BLaER1 treated with 17β-estradiol and CSF1 and Interleukin-3, amounts not matched to agents 10 nM and 100 nM (cell line): Measurements from ENCODE around the gene METTL24.

Experiments
- H3K27ac ChIP-seq, 11 experiments: shearing (Covaris generic); formaldehyde crosslinking; 2 replicates each; pipeline ENCODE4 v1.8.1; 2022
- H3K27me3 ChIP-seq, 11 experiments: shearing (Covaris generic); formaldehyde crosslinking; 2 replicates each; pipeline ENCODE4 v1.8.1; 2022
- H3K36me3 ChIP-seq, 11 experiments: shearing (Covaris generic); formaldehyde crosslinking; 2 replicates each; pipeline ENCODE4 v1.8.1; 2022
- H3K4me1 ChIP-seq, 10 experiments: shearing (Covaris generic); formaldehyde crosslinking; 2 replicates each; pipeline ENCODE4 v1.8.1; 2022
- H3K4me2 ChIP-seq, 11 experiments: shearing (Covaris generic); formaldehyde crosslinking; 2 replicates each; pipeline ENCODE4 v1.8.1; 2022
- H3K4me3 ChIP-seq, 10 experiments: shearing (Covaris generic); formaldehyde crosslinking; 2 replicates each; pipeline ENCODE4 v1.8.1; 2022
- H3K9ac ChIP-seq, 11 experiments: shearing (Covaris generic); formaldehyde crosslinking; 2 replicates each; pipeline ENCODE4 v1.8.1; 2022
- H3K9me3 ChIP-seq, 11 experiments: shearing (Covaris generic); formaldehyde crosslinking; replicated peaks in 1 of 11; 2 replicates each; pipeline ENCODE4 v1.8.1; 2022
- H4K20me1 ChIP-seq, 11 experiments: shearing (Covaris generic); formaldehyde crosslinking; 2 replicates each; pipeline ENCODE4 v1.8.1; 2022
- Cebpa-rat ChIP-seq, 11 experiments: shearing (Covaris generic); IDR thresholded peaks; 2 replicates each; pipeline ENCODE4 v1.8.1; 2022

Gene METTL24

GRCh38 chr6:110334423-110335180, 23.5 kb downstream of the METTL24 start:
- no peaks in the 10 kb centered on the region for H4K20me1 ChIP-seq
- H3K27ac ChIP-seq, result no peak overlapping the region
- H3K4me3 ChIP-seq, result no peak overlapping the region
- no peak for TF ChIP-seq Cebpa-rat (IDR thresholded peaks at IDR 0.05)
- H3K36me3 ChIP-seq, result no peaks in the 10 kb centered on the region
- no peak overlapping the region for H3K9ac ChIP-seq
- H3K9me3 ChIP-seq, result no peaks in the 10 kb centered on the region
- H3K4me1 ChIP-seq, result no peaks in the 10 kb centered on the region
- H3K27me3 ChIP-seq, result no peaks in the 10 kb centered on the region
- no peak overlapping the region for H3K4me2 ChIP-seq

- H3K4me2 ChIP-seq, result no peak overlapping the region
- H3K27ac ChIP-seq, result no peak overlapping the region
- H3K9me3 ChIP-seq, result no peaks in the 10 kb centered on the region
- H3K27me3 ChIP-seq, result no peaks in the 10 kb centered on the region
- H3K4me1 ChIP-seq, result no peaks in the 10 kb centered on the region
- H4K20me1 ChIP-seq, result no peaks in the 10 kb centered on the region
- H3K9ac ChIP-seq, result no peak overlapping the region
- TF ChIP-seq Cebpa-rat (IDR thresholded peaks at IDR 0.05), result no peak
- no peaks in the 10 kb centered on the region for H3K36me3 ChIP-seq
- H3K4me3 ChIP-seq, result no peak overlapping the region
These were observed 25.9 kb downstream of the METTL24 start for GRCh38 chr6:110332281-110332680.

GRCh38 chr6:110331816-110332215, 26.3 kb downstream of the METTL24 start:
- no peak for TF ChIP-seq Cebpa-rat (IDR thresholded peaks at IDR 0.05)
- H3K27me3 ChIP-seq, result no peaks in the 10 kb centered on the region
- no peaks in the 10 kb centered on the region for H3K9me3 ChIP-seq
- H3K4me2 ChIP-seq, result no peak overlapping the region
- H3K36me3 ChIP-seq, result no peaks in the 10 kb centered on the region
- no peaks in the 10 kb centered on the region for H3K4me1 ChIP-seq
- no peak overlapping the region for H3K4me3 ChIP-seq
- H3K27ac ChIP-seq, result no peak overlapping the region
- no peak overlapping the region for H3K9ac ChIP-seq
- H4K20me1 ChIP-seq, result no peaks in the 10 kb centered on the region

- Histone ChIP-seq H3K36me3 (no peaks in the 10 kb centered on the region), H3K4me1 (no peaks in the 10 kb centered on the region), H3K27ac (no peak overlapping the region), H3K27me3 (no peaks in the 10 kb centered on the region), H3K9me3 (no peaks in the 10 kb centered on the region), H3K4me3 (no peak overlapping the region), H3K4me2 (no peak overlapping the region), H4K20me1 (no peaks in the 10 kb centered on the region), H3K9ac (no peak overlapping the region)
- TF ChIP-seq Cebpa-rat (IDR thresholded peaks at IDR 0.05), result no peak
These were observed 26.8 kb downstream of the METTL24 start for GRCh38 chr6:110331390-110331789.

- H3K36me3 ChIP-seq, result no peaks in the 10 kb centered on the region
- no peaks in the 10 kb centered on the region for H3K9me3 ChIP-seq
- H3K4me2 ChIP-seq, result no peak overlapping the region
- H3K27me3 ChIP-seq, result no peaks in the 10 kb centered on the region
- H3K4me3 ChIP-seq, result no peak overlapping the region
- no peaks in the 10 kb centered on the region for H3K4me1 ChIP-seq
- no peak overlapping the region for H3K9ac ChIP-seq
- no peaks in the 10 kb centered on the region for H4K20me1 ChIP-seq
- H3K27ac ChIP-seq, result no peak overlapping the region
- TF ChIP-seq Cebpa-rat (IDR thresholded peaks at IDR 0.05), result no peak
These were observed 28.3 kb downstream of the METTL24 start for GRCh38 chr6:110329714-110330436.

- H3K36me3 ChIP-seq, result no peaks in the 10 kb centered on the region
- H3K4me1 ChIP-seq, result no peaks in the 10 kb centered on the region
- H3K4me3 ChIP-seq, result no peak overlapping the region
- no peak overlapping the region for H3K27ac ChIP-seq
- no peak overlapping the region for H3K9ac ChIP-seq
- H3K9me3 ChIP-seq, result no peaks in the 10 kb centered on the region
- H3K27me3 ChIP-seq, result no peaks in the 10 kb centered on the region
- no peak overlapping the region for H3K4me2 ChIP-seq
- TF ChIP-seq Cebpa-rat (IDR thresholded peaks at IDR 0.05), result no peak
- H4K20me1 ChIP-seq, result no peaks in the 10 kb centered on the region
These were observed 28.8 kb downstream of the METTL24 start for GRCh38 chr6:110329348-110329713.

GRCh38 chr6:110328259-110328658, 29.9 kb downstream of the METTL24 start:
- TF ChIP-seq Cebpa-rat (IDR thresholded peaks at IDR 0.05), result no peak
- H3K9me3 ChIP-seq, result no peaks in the 10 kb centered on the region
- H3K27me3 ChIP-seq, result no peaks in the 10 kb centered on the region
- peaks cover 2 to 6% (median 4%) of the 10 kb centered on the region in 10 experiments; a peak in 17 of 20 replicates for H3K4me1 ChIP-seq
- no peaks in the 10 kb centered on the region for H3K36me3 ChIP-seq
- H3K27ac ChIP-seq, result no peak overlapping the region
- no peak overlapping the region for H3K4me3 ChIP-seq
- no peak overlapping the region for H3K4me2 ChIP-seq
- H3K9ac ChIP-seq, result no peak overlapping the region
- no peaks in the 10 kb centered on the region for H4K20me1 ChIP-seq

- H3K27me3 ChIP-seq, result no peaks in the 10 kb centered on the region
- H3K9me3 ChIP-seq, result no peaks in the 10 kb centered on the region
- H3K4me3 ChIP-seq, result no peak overlapping the region
- no peaks in the 10 kb centered on the region for H4K20me1 ChIP-seq
- H3K9ac ChIP-seq, result no peak overlapping the region
- peaks cover 10 to 15% (median 12%) of the 10 kb centered on the region in 10 experiments; a peak in 18 of 20 replicates for H3K4me1 ChIP-seq
- H3K36me3 ChIP-seq, result no peaks in the 10 kb centered on the region
- TF ChIP-seq Cebpa-rat (IDR thresholded peaks at IDR 0.05), result no peak
- H3K27ac ChIP-seq, result no peak overlapping the region
- H3K4me2 ChIP-seq, result no peak overlapping the region
These were observed 30.8 kb downstream of the METTL24 start for GRCh38 chr6:110327391-110327790.

- Histone ChIP-seq H3K4me3 (no peak overlapping the region), H4K20me1 (no peaks in the 10 kb centered on the region), H3K4me2 (no peak overlapping the region), H3K27me3 (no peaks in the 10 kb centered on the region), H3K36me3 (no peaks in the 10 kb centered on the region), H3K27ac (no peak overlapping the region), H3K9ac (no peak overlapping the region), H3K4me1 (peaks cover 18 to 23% (median 19%) of the 10 kb centered on the region in 10 experiments; a peak in 19 of 20 replicates), H3K9me3 (no peaks in the 10 kb centered on the region)
- no peak for TF ChIP-seq Cebpa-rat (IDR thresholded peaks at IDR 0.05)
These were observed 31.5 kb downstream of the METTL24 start for GRCh38 chr6:110326609-110327008.

GRCh38 chr6:110326057-110326456, 32.1 kb downstream of the METTL24 start:
- TF ChIP-seq Cebpa-rat (IDR thresholded peaks at IDR 0.05), result no peak
- H3K9ac ChIP-seq, result no peak overlapping the region
- no peak overlapping the region for H3K4me2 ChIP-seq
- no peak overlapping the region for H3K27ac ChIP-seq
- H3K4me1 ChIP-seq, result peaks cover 18 to 23% (median 20%) of the 10 kb centered on the region in 10 experiments; a peak in 19 of 20 replicates
- no peaks in the 10 kb centered on the region for H3K36me3 ChIP-seq
- no peaks in the 10 kb centered on the region for H3K9me3 ChIP-seq
- H4K20me1 ChIP-seq, result no peaks in the 10 kb centered on the region
- H3K27me3 ChIP-seq, result no peaks in the 10 kb centered on the region
- H3K4me3 ChIP-seq, result no peak overlapping the region
